GM18508 (cell line): ENCODE measurements around the gene HEXIM2.
"Not testable (repeated sequence)": the region's sequence is repeated elsewhere in the genome, so short reads cannot be mapped to it uniquely, and the experiment has no call there.

Source experiments
- ATAC-seq: cut with Tn5 transposase; IDR thresholded peaks from one replicate; pipeline ENCODE4 v1.9.1; 2021; ENCODE audit warnings: moderate number of reproducible peaks; ENCODE audit not compliant: insufficient read depth, unreplicated experiment

HEXIM2 gene

GRCh38 chr17:45201457-45201856 is 39.8 kb downstream of the HEXIM2 start:
- ATAC-seq = no peak

- ATAC-seq = not testable (repeated sequence)
Measured at GRCh38 chr17:45201880-45202279, 40.2 kb downstream of the HEXIM2 start.

- no peak for ATAC-seq
Measured at GRCh38 chr17:45218895-45219661, 57.4 kb downstream of the HEXIM2 start.
